Measurements from ENCODE around the gene TXNDC11. TPM values are rescaled to one million over a fixed set of nuclear protein-coding genes. Genes with fewer than 3 reads are reported as not detected.

The TXNDC11 gene
- total RNA-seq, 1 experiment from 2014 or later, result 49.3 TPM

DNA sequence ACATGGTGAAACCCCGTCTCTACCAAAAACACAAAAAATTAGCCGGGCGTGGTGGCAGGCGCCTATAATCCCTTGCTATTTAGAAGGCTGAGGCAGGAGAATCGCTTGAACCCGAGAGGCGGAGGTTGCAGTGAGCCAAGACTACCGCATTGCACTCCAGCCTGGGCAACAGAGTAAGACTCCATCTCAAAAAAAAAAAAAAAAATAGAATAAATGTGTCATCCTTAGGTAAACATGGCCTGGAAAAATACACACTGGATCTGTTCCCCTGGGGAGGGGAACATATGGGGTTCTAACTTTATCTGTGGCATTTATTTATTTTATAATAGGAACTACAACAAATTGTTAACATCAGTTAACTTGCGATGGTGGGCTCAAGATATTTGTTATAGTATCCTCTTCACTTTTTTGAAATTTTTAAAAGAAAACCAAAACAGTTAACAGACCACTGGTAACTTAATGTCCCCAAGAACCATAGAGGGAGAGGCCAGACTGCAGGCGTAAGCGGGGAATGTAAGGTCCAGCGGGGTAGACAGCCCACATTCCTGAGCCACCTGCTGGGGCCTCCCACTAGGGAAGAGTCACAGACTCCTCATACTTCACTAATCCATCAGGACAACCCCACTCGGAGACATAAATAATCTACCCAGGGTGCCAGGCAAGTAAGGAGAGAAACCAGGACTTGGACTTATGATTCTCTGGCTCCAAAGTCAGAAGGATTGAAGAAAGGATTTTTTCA, 12.5 kb upstream of the TXNDC11 start:
- DNase-seq (ENCODE audit: low spot score), result no peak

DNA sequence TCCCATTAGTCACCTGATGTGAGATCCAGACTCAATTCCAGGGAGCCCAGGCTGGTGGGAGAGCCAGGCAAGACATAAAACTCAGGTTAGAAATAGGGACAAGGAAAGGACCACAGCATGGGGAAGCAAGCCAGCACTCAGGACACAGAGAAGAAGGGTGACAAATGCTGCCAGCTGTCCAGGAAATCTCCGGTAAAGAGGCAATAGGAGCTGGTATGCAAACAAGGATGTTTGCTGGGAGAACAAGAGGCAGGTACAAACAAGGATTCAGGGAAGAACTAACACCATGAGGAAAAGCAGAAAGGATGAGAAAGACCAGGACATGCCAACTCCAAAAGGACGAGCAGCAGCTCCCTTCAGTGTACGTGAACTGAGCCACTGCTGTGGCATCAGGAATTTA, 10.2 kb upstream of the TXNDC11 start:
- DNase-seq (ENCODE audit: low spot score), result no peak

DNA sequence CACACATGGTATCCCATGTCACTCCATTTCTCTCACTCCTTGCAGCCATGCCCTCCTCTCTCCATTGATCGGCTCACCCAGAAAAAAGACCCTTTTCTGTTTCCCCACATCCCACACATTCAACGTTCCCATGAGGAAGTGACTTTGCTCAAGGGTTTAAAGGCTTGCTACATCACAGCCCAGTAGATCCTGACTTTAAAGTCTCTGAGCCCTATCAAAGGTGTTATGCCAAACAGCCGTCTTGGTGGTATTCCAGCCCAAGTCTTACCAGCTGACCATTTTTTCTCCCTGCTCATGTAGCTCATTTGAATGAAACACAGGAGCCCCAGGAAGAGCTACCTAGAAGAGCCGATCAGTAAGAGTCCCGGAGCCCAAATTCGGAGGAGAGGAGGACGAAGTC, 7.4 kb upstream of the TXNDC11 start:
- DNase-seq (ENCODE audit: low spot score), result no peak

- peak; percentile 47 for DNase-seq (ENCODE audit: low spot score)
Measured at GRCh38 chr16:11748404-11749254, 6.0 kb upstream of the TXNDC11 start.

DNA sequence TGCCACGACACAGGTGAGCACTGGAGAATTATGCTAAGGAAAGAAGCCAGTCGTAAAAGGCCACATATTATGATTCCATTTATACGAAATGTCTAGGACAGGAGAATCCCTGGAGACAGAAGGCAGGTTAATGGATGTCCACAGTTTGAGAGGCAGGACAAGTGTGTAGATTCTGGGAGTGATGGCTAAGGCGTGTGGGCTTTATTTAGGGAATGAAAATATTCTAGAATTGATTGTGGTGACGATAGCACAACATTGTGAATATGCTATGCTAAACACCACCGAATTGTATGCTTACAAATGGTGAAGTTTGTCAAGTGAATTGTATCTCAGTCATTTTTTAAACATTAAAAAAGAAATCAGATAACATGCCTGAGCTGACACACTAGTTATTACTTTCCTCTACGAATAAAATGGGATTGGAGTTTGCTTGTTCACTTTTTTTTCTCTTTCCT, 5.3 kb upstream of the TXNDC11 start:
- no peak for DNase-seq (ENCODE audit: low spot score)

GRCh38 chr16:11744075-11744470, 1.4 kb upstream of the TXNDC11 start:
- no peak for DNase-seq (ENCODE audit: low spot score)

DNA sequence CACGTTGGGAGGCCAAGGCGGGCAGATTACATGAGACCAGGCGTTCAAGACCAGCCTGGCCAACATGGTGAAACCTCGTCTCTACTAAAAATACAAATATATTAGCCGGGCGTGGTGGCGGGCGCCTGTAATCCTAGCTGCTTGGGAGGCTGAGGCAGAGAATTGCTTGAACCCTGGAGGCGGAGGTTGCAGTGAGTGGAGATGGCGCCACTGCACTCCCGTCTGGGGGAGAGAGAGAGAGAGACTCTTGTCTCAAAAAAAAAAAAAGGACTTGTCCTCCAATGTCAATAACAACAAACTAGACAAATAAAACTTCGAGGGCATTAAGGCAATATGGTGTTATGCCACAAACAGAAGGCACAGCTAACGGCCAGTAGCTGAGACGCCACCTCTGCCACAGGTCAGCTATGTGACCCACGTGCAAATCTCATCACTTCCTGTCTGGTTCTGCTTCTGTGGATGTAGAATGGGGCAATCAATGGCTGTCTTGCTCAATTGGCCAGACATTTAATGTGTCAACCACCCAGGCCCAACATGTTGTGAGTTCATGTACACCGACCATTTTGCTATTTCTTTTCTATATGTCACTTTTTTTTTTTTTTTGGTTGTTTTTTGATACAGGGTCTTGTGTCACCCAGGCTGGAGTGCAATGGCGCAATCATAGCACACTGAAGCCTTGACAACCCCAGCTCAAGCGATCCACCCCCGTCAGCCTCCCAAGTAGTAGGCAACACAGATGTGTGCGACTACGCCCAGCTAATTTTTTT, 834 bp upstream of the TXNDC11 start:
- DNase-seq (ENCODE audit: low spot score), result peak; percentile 30

GRCh38 chr16:11742093-11742535, 543 bp downstream of the TXNDC11 start:
- peak; percentile 56 for DNase-seq (ENCODE audit: low spot score)

DNA sequence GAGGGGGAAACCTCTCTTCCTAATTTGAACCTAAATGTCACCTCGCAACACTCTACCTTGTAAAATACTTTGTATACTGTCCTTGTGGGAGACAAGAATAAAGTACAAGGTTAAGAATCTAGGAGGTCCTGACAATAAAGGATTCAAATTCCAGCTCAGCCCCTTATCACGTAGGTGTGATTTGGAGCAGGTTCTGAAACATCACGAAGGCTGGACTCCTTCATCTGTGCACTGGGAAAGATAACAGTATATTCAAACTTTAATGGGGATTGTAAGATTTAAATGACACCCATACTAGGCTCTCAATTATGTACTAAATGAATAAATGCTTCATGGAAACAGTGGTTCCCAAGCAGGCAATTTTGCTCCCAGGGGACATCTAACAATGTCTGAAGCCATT, 2.1 kb downstream of the TXNDC11 start:
- DNase-seq (ENCODE audit: low spot score), result no peak

- DNase-seq (ENCODE audit: low spot score), result no peak
Measured at GRCh38 chr16:11738742-11739544, 3.7 kb downstream of the TXNDC11 start.

GRCh38 chr16:11737713-11738112, 4.9 kb downstream of the TXNDC11 start:
- DNase-seq (ENCODE audit: low spot score), result no peak

DNA sequence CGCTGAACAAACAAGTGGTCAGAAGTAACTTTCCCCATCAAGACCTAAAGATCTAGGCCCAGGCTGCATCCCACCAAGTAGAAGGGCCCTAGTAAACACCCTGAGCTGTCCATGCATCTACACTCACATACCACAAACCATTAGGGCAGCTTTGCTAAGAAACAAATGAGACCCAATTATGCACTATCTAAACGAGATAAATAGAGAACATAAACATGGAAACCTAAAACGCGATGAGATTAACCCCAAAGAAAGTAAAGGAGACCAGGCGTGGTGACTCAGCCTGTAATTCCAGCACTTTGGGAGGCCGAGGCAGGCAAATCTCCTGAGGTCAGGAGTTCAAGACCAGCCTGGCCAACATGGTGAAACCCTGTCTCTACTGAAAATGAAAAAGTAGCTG, 5.8 kb downstream of the TXNDC11 start:
- DNase-seq (ENCODE audit: low spot score), result no peak

- DNase-seq (ENCODE audit: low spot score), result no peak
Measured at GRCh38 chr16:11735787-11736186, 6.9 kb downstream of the TXNDC11 start.

- DNase-seq (ENCODE audit: low spot score), result no peak
Measured at GRCh38 chr16:11734653-11735043, 8.0 kb downstream of the TXNDC11 start.

- DNase-seq (ENCODE audit: low spot score), result no peak
Measured at GRCh38 chr16:11734025-11734652, 8.5 kb downstream of the TXNDC11 start.

DNA sequence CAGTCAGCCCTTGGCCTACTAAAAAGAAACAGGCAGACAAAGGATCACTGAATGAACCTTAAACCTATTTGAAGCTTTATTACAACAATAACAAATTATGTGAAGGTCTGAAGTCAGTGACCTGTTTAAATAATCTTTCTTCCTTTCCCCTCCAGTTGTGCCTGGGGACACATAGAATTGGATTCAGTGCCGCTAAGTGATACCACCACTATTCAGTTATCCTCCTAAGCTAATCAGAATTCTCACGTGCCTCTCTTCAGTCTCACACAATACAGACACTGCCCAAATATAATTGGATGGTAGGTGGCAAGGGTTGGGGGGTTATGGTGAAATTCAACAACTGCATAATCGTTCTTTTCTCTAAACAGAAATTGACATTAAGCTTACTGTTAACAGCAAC, 11.4 kb downstream of the TXNDC11 start:
- no peak for DNase-seq (ENCODE audit: low spot score)

DNA sequence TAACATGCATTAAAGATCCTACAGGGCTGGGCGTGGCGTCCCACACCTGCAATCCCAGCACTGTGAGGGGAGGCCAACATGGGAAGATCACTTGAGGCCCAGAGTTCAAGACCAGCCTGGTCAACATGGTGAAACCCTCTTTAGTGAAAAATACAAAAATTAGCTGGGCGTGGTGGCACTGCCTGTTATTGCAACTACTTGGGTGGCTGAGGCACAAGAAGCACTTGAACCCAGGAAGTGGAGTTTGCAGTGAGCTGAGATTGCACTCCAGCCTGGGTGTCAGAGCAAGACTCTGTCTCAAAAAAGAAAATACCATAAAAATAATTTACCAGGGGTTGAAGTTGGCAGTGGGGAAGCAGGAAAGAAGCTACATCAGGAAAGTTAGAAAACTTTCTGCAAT, 12.9 kb downstream of the TXNDC11 start:
- DNase-seq (ENCODE audit: low spot score), result no peak

GRCh38 chr16:11727796-11728543, 14.7 kb downstream of the TXNDC11 start:
- DNase-seq (ENCODE audit: low spot score), result no peak

DNA sequence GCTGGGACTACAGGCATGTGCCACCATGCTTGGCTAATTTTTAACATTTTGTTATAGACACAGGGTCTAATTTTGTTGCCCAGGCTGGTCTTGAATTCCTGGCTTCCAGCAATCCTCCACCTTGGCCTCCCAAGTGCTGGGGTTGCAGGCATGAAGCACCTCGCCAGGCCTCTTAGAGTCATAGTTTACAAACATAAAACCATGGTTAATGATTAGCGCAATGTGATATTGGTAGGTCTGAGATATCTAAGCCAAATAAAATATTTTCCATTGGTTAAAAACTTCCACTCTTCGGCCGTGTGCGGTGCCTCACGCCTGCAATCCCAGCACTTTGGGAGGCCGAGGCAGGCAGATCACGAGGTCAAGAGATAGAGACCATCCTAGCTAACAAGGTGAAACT, 16.6 kb downstream of the TXNDC11 start:
- no peak for DNase-seq (ENCODE audit: low spot score)

DNA sequence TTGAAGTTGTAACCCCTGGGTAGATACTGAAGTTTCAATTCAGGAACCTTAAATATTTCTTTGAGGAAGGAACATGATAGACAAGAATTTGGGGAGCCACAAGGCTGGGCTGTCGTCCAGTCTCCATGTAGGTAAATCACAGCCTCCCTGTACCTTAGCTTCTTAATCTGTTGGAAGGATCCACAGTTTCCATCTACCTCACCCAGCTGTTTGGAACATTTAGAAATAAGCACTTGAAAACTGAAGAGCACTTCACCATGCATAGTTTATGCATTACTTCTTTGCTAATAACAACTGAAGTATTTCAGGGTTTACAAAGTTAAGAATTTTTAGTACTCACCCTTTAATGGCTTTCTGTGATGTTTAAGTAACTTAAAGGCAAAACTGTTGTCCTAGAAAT, 17.2 kb downstream of the TXNDC11 start:
- no peak for DNase-seq (ENCODE audit: low spot score)
